ENCODE measurements around the gene NOC2L. TPM values are rescaled to one million over a fixed set of nuclear protein-coding genes. Genes with fewer than 3 reads are reported as not detected.

The NOC2L gene
- total RNA-seq, 1 experiment from 2014 or later, result 130 TPM

- H3K27ac Mint-ChIP-seq, result no peak overlapping the region
- H3T11ph ChIP-seq (ENCODE audit: low read length), result no peak overlapping the region
- no peaks in the 10 kb centered on the region for H3K79me1 ChIP-seq (ENCODE audit: insufficient read depth, low read depth, low read length, poor library complexity, severe bottlenecking)
- H4K5ac ChIP-seq (ENCODE audit: insufficient read length, low read depth, low read length), result no peak overlapping the region
- no peak overlapping the region for H3K23ac ChIP-seq (ENCODE audit: insufficient read length, low read depth, low read length)
- no peak overlapping the region for H3K14ac ChIP-seq (ENCODE audit: insufficient read depth, low read length)
- H2BK120ac ChIP-seq (ENCODE audit: low read depth, low read length, poor library complexity, severe bottlenecking), result no peak overlapping the region
- H2BK5ac ChIP-seq (ENCODE audit: insufficient read length, low read length), result no peak overlapping the region
- WGBS (ENCODE audit: extremely low coverage, insufficient read length, low lambda C conversion rate), result no CpG with 5 or more reads among the region's 21 CpGs
- H3K27ac ChIP-seq (ENCODE audit: insufficient read length, low read depth, low read length), result no peak overlapping the region
- no peak overlapping the region for H2BK12ac ChIP-seq (ENCODE audit: insufficient read length, low read depth, low read length)
- no peak overlapping the region for H3K4me3 Mint-ChIP-seq
- H3K9me3 ChIP-seq (ENCODE audit: control insufficient read depth, low read depth, low read length), result no peaks in the 10 kb centered on the region
- no peak overlapping the region for H3K4me2 ChIP-seq (ENCODE audit: insufficient read depth, insufficient read length, low read length)
- no peak overlapping the region for H3K18ac ChIP-seq (ENCODE audit: insufficient read length, low read depth, low read length)
- no peak overlapping the region for H4K91ac ChIP-seq (ENCODE audit: insufficient read length, low read depth, low read length)
- H2BK15ac ChIP-seq (ENCODE audit: low read depth, low read length), result no peak overlapping the region
- H4K20me1 ChIP-seq (ENCODE audit: control insufficient read depth, insufficient read depth, insufficient read length), result no peaks in the 10 kb centered on the region
- H2AK5ac ChIP-seq (ENCODE audit: insufficient read length, low read length), result no peak overlapping the region
- TF ChIP-seq CTCF (conservative IDR thresholded peaks at IDR 0.05), result no peak
- H2AFZ ChIP-seq (ENCODE audit: low read length), result no peak overlapping the region
- no peaks in the 10 kb centered on the region for H3K4me1 ChIP-seq (ENCODE audit: insufficient read depth, low read length)
- H3K4me1 Mint-ChIP-seq, result 0 out of 4 replicates have a peak, but pooled peaks cover 0 to 4% of the 10 kb centered on the region in 2 experiments
- H3K23me2 ChIP-seq (ENCODE audit: insufficient read length, low read depth, low read length, poor library complexity, severe bottlenecking), result no peaks in the 10 kb centered on the region
- no peak overlapping the region for H3K4ac ChIP-seq (ENCODE audit: low read depth, low read length)
- peaks cover 0 to 6% (median 4%) of the 10 kb centered on the region in 3 experiments; a peak in 4 of 7 replicates for H3K36me3 Mint-ChIP-seq (ENCODE audit: insufficient read depth in 1 of 3, low read depth in 3 of 3)
- DNase-seq, result no peak
- no peak overlapping the region for H4K8ac ChIP-seq (replicated peaks; ENCODE audit: insufficient read length, low read depth, low read length)
- no peaks in the 10 kb centered on the region for H3K79me2 ChIP-seq (ENCODE audit: insufficient read depth, low read length)
- H3K27me3 ChIP-seq (ENCODE audit: insufficient read depth, low read length), result peaks cover 2% of the 10 kb centered on the region; the same call in 1 of the 2 replicates
- peaks cover 4 to 6% of the 10 kb centered on the region in 2 experiments for H3K9me3 Mint-ChIP-seq
- no peak overlapping the region for H2BK20ac ChIP-seq (ENCODE audit: low read depth, low read length, poor library complexity, severe bottlenecking)
- no peak overlapping the region for H3K9ac ChIP-seq (ENCODE audit: extremely low read depth, insufficient read length, low read length)
- H3K56ac ChIP-seq (ENCODE audit: insufficient read length, low read depth, low read length), result no peak overlapping the region
- peaks cover 72% of the 10 kb centered on the region for H3K27me3 Mint-ChIP-seq (ENCODE audit: low read depth)
These were observed 22.5 kb upstream of the NOC2L start for GRCh38 chr1:981491-981954.

Data from H9 (cell line).